HG03064 (cell line): ENCODE data around the gene BSPRY.
A peak's percentile ranks its signal among the peaks of the same experiment; 100 is the strongest.

Source experiments
- ATAC-seq: cut with Tn5 transposase; IDR thresholded peaks from one replicate; pipeline ENCODE4 v1.9.1; 2021; ENCODE audit warnings: low read depth; ENCODE audit not compliant: unreplicated experiment

The BSPRY gene

DNA sequence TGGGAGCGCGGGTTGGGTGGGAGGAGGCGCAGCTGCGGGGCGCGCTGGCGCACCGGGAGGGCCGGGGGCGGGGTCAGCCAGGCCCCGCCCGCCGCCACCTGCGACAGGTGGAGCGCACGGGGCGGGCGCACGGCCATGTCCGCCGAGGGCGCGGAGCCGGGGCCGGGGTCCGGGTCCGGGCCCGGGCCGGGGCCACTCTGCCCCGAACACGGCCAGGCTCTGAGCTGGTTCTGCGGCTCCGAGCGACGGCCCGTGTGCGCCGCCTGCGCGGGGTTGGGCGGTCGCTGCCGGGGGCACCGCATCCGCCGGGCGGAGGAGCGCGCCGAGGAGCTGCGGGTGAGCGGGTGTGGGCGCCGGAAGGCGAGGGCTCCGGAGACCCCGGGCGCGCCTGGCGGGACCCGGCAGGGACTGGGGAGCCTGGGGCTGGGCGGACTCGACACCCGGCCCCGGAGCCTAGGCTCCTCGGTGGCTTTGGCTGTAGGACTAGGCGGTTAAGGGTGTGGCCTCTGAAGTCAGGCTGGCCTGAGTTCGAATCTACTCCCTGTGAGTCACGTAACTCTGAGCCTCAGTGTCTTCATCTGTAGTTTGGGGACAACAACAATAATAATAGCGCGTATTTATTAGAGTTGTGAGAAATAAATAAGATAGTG, at the start of gene BSPRY:
BSPRY (plus strand) TSS at position 97 of the 650 bp plus-strand sequence; CDS start at position 136, 39 bp downstream.
- peak; percentile 44 for ATAC-seq

GRCh38 chr9:113299800-113300292, 49.5 kb upstream of the BSPRY start:
- no peak for ATAC-seq

DNA sequence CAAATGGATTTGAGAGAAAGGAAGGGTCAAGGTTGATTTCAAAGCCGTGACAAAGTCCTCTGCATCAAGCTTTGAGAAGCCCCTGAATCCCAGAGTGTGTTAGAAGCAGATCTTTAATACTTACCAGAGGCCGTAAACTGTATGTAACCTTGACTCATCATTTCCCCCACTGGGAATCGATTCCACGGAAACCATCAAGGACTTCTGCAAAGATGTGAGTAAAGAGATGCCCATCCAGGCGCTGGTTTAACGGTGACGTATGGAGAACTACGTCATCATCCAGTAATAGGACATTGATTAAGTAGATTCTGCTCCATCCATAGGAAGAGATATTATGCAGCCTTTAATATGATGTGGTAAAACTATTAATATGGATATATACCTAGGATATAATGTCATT, 47.8 kb upstream of the BSPRY start:
- no peak for ATAC-seq

- no peak for ATAC-seq
These were observed 46.4 kb upstream of the BSPRY start, which contains the start of gene RNF183 for GRCh38 chr9:113302792-113303418. TSS of gene RNF183 (minus strand) at chr9:113303376. CDS start at chr9:113298184, 5,192 bp downstream.

- no peak for ATAC-seq
These were observed 42.8 kb upstream of the BSPRY start for GRCh38 chr9:113306566-113306965.

DNA sequence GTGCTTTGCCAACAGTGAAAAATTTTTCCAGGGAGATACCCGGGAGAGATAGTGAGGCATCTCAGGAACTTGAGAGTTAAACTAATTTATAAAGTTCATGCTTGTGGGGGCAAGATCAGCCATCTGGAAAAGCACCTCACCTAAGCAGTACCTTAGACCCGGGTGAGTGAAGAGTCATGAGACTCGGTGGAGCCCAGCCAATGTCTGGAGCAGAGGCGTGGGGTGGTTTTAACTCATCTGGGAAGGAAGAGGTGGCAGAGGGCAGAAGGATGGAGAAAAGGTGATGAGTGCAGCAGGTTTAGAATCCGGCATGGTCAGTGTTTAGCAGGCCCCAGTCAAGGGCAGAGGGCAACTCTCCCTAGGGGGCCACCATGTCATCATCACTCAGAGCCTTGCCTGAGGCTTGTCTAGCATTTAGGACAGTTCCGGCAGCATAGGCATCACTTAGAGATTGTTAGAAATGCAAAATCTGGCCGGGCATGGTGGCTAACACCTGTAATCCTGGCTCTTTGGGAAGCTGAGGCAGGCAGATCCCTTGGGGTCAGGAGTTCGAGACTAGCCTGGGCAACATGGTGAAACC, 41.9 kb upstream of the BSPRY start:
- ATAC-seq = no peak

DNA sequence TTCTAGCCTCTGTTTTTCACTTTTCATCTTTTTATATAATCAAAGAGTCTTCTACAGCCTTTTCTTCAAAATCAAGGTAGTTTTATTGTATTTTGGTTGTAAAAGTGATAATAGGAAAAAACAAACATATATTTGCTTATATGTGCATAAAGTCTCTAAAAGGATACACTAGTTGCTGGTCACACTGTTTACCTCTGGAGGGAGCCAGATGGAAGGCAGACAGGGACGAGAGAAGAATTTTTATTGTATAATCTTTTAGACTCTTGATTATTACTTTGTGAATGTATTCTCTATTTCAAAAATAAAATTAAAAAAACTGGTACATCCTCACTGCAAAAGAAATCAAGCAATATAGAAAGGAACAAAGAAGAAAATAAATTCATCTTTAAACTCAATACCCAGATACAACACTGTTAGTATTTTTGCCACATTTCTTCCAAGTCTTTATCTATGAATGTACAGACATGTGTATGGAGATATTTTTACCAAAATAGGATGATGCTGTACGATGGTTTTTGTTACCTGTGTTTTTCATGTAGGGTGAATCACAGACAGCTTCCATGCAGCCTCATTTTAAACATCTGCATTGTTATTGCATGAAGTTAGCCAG, 40.0 kb upstream of the BSPRY start:
- no peak for ATAC-seq

DNA sequence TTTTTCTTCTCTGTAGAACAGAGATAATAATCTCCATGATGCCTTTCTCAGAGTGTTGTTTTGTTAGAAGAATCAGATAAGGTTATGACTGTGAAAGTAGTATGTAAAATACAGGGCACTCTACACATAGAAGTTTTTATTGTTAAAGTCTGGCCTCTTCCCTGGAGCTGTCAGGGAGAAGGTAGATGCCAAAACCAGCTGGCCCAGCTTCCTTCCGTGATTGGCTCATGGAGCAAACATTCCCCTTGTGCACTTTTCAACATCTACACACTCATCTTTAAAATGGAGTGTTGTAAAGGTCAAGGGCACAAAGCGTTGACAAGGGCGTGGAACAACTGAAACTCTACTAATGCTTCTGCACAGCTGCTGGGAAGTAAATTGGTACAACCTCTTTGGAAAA, 38.8 kb upstream of the BSPRY start:
- ATAC-seq = no peak

- ATAC-seq = no peak
These were observed 37.4 kb upstream of the BSPRY start for GRCh38 chr9:113311961-113312360.

- no peak for ATAC-seq
These were observed 36.1 kb upstream of the BSPRY start for GRCh38 chr9:113313261-113313660.

DNA sequence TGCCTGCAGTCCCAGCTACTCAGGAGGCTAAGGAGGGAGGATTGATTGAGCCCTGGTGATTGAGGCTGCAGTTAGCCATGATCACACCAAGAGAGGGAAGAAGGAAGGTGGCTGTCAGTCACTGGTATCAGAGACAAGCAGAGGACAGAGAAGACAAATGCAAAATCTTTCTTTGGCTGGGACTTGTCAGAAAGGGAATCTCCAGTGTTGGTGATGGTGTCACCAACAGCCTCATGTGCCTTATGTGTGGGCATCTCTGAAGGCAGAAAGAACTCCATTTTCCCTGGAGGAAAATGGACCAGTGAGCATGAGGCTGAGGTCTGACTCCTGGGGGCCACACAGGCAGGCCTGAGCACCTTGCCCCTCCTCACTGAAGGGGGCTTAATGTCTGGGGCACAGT, 34.1 kb upstream of the BSPRY start:
- ATAC-seq = no peak

DNA sequence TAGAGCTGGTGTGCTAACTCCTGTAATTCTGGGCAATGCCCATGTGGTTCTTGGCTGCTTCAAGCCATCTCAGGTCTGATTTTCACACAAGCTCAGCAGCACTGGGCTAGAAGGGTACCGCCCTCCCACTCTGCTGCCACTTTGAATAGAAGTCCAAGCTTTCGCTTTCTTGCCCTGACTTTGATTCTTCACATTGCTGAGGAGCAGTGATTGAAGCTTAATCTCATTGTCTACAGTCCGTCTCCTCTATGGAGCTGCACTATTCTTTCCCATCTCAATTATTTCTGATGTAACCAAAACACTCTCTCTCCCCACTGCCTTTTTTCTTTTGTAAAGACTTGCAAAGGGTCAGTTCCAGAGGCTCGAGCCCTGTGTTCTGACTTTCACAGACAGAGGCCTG, 33.3 kb upstream of the BSPRY start:
- ATAC-seq = no peak

- ATAC-seq = no peak
These were observed 31.6 kb upstream of the BSPRY start for GRCh38 chr9:113317777-113318176.

GRCh38 chr9:113319054-113319453, 30.3 kb upstream of the BSPRY start:
- no peak for ATAC-seq

DNA sequence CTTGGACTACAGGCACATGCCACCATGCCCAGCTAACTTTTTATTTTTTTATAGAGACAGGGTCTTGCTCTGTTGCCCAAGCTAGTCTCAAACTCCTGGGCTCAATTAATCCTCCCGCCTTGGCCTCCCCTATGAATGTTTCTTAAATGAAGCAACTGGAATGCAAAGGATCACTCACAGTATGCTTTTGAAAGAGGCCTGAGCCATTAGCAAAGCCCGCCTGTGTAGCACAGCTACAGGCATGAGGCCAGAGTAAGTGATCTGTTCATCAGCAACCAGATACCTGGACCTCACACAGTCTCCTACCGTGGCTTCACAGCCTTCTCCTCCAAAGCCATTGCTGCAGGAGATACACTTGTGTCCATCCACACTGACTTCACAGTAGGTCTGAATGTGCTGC, 29.3 kb upstream of the BSPRY start:
- ATAC-seq = no peak

DNA sequence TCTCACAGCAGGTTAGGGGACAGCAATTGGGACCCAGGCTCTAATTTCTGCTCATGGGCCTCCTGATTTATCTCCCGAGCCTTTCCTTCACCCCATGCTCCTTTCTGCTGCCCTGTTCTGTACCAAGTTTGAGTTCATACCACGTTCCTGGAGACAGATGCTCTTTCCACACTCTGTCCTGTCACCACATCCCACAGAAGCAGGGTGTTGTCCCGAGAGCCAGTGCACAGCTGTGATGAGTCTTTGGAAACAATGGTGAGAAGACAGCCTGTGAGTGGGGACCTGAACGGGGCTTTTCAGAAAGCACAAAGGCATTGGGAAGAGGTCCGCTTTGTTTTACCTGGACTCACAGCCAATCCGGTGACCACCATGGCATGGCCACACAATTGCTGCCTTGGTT, 26.7 kb upstream of the BSPRY start:
- no peak for ATAC-seq

DNA sequence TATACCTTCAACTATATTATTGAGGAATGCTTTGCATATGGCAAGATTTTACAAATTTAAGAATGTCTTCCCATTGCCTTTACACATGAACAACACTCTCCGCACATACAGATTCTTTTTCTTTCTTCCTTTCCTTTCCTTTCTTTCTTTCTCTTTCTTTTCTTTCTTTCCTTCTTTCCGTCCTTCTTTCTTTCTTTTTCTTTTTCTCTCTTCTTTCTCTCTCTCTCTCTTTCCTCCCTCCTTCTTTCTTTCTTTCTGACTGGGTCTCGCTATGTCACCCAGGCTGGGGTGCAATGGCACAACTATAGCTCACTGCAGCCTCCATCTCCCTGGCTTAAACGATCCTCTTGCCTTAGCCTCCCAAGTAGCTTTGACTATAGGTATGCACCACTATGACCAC, 23.1 kb upstream of the BSPRY start:
- no peak for ATAC-seq

- no peak for ATAC-seq
These were observed 21.1 kb upstream of the BSPRY start for GRCh38 chr9:113328045-113328782.

- ATAC-seq = no peak
These were observed 17.6 kb upstream of the BSPRY start for GRCh38 chr9:113331780-113332179.

DNA sequence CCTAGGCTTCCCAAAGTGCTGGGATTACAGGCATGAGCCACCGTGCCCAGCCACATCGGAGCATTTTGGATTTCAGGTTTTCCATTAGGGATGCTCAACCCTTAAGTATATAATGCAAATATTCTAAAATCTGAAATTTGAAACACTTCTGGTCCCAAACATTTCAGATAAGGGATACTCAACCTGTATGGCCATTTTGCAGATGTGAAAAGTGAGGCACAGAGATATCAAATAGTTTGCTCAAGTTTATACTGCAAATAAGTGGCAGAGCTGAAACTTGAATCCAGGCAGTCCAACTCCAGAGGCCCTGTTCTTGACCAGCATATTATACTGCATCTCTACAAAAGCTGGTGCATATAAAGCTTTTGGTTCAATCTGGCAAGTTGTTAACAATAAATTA, 11.6 kb upstream of the BSPRY start:
- ATAC-seq = no peak
